Karpas-422 (cell line): ENCODE data around the gene ZNF534. TPM values are rescaled to one million over a fixed set of nuclear protein-coding genes. Genes with fewer than 3 reads are reported as not detected.

ENCODE experiments used
- small RNA-seq: library from RNA; depleted of rRNA; stranded (forward); fragments of <200 nt; gene quantifications from one replicate; pipeline ENCODE3, GENCODE V24; 2014
- total RNA-seq: library from RNA; depleted of rRNA; stranded (reverse); fragments of >200 nt; shearing (Covaris generic); gene quantifications from 2 replicates; pipeline ENCODE4 v1.2.3, GENCODE V29; 2014; ENCODE audit warnings: low replicate concordance; rRNA removed

ZNF534 gene
- total RNA-seq, 1 experiment from 2014 or later, result not detected

Small RNA genes within 50 kb of the gene (small RNA-seq; reads per million reads assigned to genes)
- gene AC010332.1, result not detected

Other genes starting within 250 kb of the ZNF534 start
- gene PPP2R1A, start 239.1 kb upstream of the ZNF534 start, total RNA-seq, result 169 and 267 TPM in 2 replicates
- 13.9 and 23.3 TPM in 2 replicates for gene ZNF766, start 159.6 kb upstream of the ZNF534 start, total RNA-seq
- gene ZNF480, start 132.0 kb upstream of the ZNF534 start, total RNA-seq, result 26.7 and 33.9 TPM in 2 replicates
- gene ZNF610, start 92.9 kb upstream of the ZNF534 start, total RNA-seq, result 12.6 and 20.1 TPM in 2 replicates
- 9.0 and 12.7 TPM in 2 replicates for gene ZNF880, start 59.2 kb upstream of the ZNF534 start, total RNA-seq
- gene ZNF528, start 31.3 kb upstream of the ZNF534 start, total RNA-seq, result 9.8 and 11.1 TPM in 2 replicates
- gene ZNF578, start 24.4 kb downstream of the ZNF534 start, total RNA-seq, result 0.04 TPM in 1 of 2 replicates, not detected in the other
- gene ZNF808, start 98.5 kb downstream of the ZNF534 start, total RNA-seq, result 31.5 and 39.7 TPM in 2 replicates
- gene ZNF701, start 141.1 kb downstream of the ZNF534 start, total RNA-seq, result 24.0 and 43.8 TPM in 2 replicates
- gene ZNF83, start 209.2 kb downstream of the ZNF534 start, total RNA-seq, result 95.9 and 115 TPM in 2 replicates